ENCODE results near the gene PARVA. TPM values are rescaled to one million over a fixed set of nuclear protein-coding genes. Genes with fewer than 3 reads are reported as not detected.

The PARVA gene
- total RNA-seq, 2 experiments from 2014 or later = 0.11 to 0.14 TPM

GRCh38 chr11:12554122-12554521, 176.8 kb downstream of the PARVA start:
- ATAC-seq (no peak), DNase-seq (no peak)
- H3K27ac Mint-ChIP-seq = no peak overlapping the region
- no peaks in the 10 kb centered on the region for H3K36me3 Mint-ChIP-seq (ENCODE audit: low read depth)
- no peaks in the 10 kb centered on the region for H3K4me1 Mint-ChIP-seq
- CTCF ChIA-PET = no interaction called here
- peaks cover 15% of the 10 kb centered on the region for H3K27me3 Mint-ChIP-seq
- no peak overlapping the region for H3K4me3 Mint-ChIP-seq
- peaks cover 4% of the 10 kb centered on the region for H3K9me3 Mint-ChIP-seq (ENCODE audit: low read depth)
- POLR2A ChIA-PET = no interaction called here
- intact Hi-C loops (cut with DNase I, micrococcal nuclease) = no loop called here

- DNase-seq (no peak), ATAC-seq (no peak)
- Mint-ChIP-seq H3K27me3 (peaks cover 19% of the 10 kb centered on the region), H3K36me3 (ENCODE audit: low read depth) (no peaks in the 10 kb centered on the region), H3K4me1 (no peaks in the 10 kb centered on the region), H3K9me3 (ENCODE audit: low read depth) (peaks cover 4% of the 10 kb centered on the region), H3K27ac (no peak overlapping the region), H3K4me3 (no peak overlapping the region)
- ChIA-PET CTCF (no interaction called here), POLR2A (no interaction called here)
- intact Hi-C loops (cut with DNase I, micrococcal nuclease) = no loop called here
Measured at GRCh38 chr11:12556155-12556554, 178.8 kb downstream of the PARVA start.

DNA sequence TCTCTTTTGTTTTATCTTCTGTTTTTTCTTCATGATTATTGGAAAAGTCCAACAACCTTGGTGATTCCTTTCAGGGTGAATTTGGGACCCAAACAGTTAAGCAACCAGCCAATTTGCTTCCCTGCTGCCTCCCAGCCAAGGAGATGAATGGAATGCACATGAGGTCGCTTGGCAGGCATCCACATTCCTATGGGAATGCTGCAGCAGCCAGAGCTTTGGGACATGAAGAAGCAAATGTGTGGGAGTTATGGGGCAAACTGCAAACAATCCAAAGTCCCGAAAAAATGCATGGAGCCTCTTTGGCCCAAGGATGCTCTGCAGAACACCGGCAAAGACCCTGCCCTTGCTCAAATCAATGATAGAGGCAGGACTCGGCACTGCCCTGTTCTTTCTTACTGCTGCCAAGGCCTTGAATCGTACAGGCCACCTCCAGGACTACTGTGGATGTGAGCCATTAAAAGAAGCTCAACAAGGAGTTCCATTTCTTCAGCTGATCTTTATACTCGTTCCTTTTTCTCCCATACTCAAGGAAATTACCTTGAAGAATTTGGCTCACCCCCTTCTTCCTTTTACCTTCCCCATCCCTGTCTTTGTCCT, 179.5 kb downstream of the PARVA start:
- ChIA-PET POLR2A (no interaction called here), CTCF (interaction anchor here (0.5 kb wide), 1 partner anchor 649 kb away, joined by 3 read pairs; no protein-coding TSS in a partner anchor)
- no peak overlapping the region for H3K27ac Mint-ChIP-seq
- peaks cover 4% of the 10 kb centered on the region for H3K9me3 Mint-ChIP-seq (ENCODE audit: low read depth)
- ATAC-seq (no peak), DNase-seq (no peak)
- H3K4me3 Mint-ChIP-seq = no peak overlapping the region
- H3K4me1 Mint-ChIP-seq = no peaks in the 10 kb centered on the region
- intact Hi-C loops (cut with DNase I, micrococcal nuclease) = no loop called here
- no peaks in the 10 kb centered on the region for H3K36me3 Mint-ChIP-seq (ENCODE audit: low read depth)
- peaks cover 19% of the 10 kb centered on the region for H3K27me3 Mint-ChIP-seq

- DNase-seq (no peak), ATAC-seq (no peak)
- peaks cover 12% of the 10 kb centered on the region for H3K27me3 Mint-ChIP-seq
- ChIA-PET POLR2A (no interaction called here), CTCF (interaction anchor here (1.4 kb wide), 1 partner anchor 19 kb away, joined by 6 read pairs; no protein-coding TSS in a partner anchor)
- no peak overlapping the region for H3K27ac Mint-ChIP-seq
- H3K36me3 Mint-ChIP-seq (ENCODE audit: low read depth) = no peaks in the 10 kb centered on the region
- H3K4me3 Mint-ChIP-seq = no peak overlapping the region
- intact Hi-C loops (cut with DNase I, micrococcal nuclease) = no loop called here
- H3K9me3 Mint-ChIP-seq (ENCODE audit: low read depth) = peaks cover 4% of the 10 kb centered on the region
- H3K4me1 Mint-ChIP-seq = no peaks in the 10 kb centered on the region
Measured at GRCh38 chr11:12559011-12559410, 181.6 kb downstream of the PARVA start.

GRCh38 chr11:12560362-12560761, 183.0 kb downstream of the PARVA start:
- no peak for ATAC-seq
- intact Hi-C loops (cut with DNase I, micrococcal nuclease) = no loop called here
- Mint-ChIP-seq H3K27ac (no peak overlapping the region), H3K27me3 (peaks cover 4% of the 10 kb centered on the region), H3K36me3 (ENCODE audit: low read depth) (no peaks in the 10 kb centered on the region), H3K4me3 (no peak overlapping the region), H3K9me3 (ENCODE audit: low read depth) (no peaks in the 10 kb centered on the region), H3K4me1 (no peaks in the 10 kb centered on the region)
- CTCF ChIA-PET = interaction anchor here (0.9 to 1.4 kb wide), 2 partner anchors 20 to 769 kb away, joined by 3 to 6 read pairs; no protein-coding TSS in a partner anchor
- POLR2A ChIA-PET = no interaction called here
- DNase-seq = no peak

DNA sequence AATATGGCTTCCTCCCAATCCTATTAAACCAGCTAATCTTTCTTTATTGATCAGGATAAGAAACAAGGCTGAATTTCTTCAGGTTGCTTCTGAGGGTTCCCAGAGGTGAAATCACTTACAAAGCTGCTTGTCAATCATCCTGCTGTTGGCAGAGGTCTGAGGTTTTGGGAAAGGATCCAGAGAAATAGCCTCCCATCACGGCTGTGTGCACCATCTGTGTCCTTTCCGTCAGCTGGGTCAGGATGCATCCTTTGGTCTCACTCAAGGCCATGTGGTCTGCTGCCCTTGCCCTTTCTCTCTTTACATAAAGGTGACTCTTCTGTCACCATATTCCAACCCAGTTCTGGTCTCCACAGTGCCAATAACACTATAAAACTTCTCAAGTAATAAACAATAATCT, 183.5 kb downstream of the PARVA start:
- POLR2A ChIA-PET = no interaction called here
- intact Hi-C loops (cut with DNase I, micrococcal nuclease) = no loop called here
- Mint-ChIP-seq H3K4me3 (no peak overlapping the region), H3K36me3 (ENCODE audit: low read depth) (no peaks in the 10 kb centered on the region), H3K9me3 (ENCODE audit: low read depth) (no peaks in the 10 kb centered on the region), H3K27ac (no peak overlapping the region), H3K4me1 (no peaks in the 10 kb centered on the region), H3K27me3 (peaks cover 5% of the 10 kb centered on the region)
- DNase-seq = no peak
- CTCF ChIA-PET = interaction anchor here (0.9 kb wide), 1 partner anchor 770 kb away, joined by 3 read pairs; no protein-coding TSS in a partner anchor
- no peak for ATAC-seq

DNA sequence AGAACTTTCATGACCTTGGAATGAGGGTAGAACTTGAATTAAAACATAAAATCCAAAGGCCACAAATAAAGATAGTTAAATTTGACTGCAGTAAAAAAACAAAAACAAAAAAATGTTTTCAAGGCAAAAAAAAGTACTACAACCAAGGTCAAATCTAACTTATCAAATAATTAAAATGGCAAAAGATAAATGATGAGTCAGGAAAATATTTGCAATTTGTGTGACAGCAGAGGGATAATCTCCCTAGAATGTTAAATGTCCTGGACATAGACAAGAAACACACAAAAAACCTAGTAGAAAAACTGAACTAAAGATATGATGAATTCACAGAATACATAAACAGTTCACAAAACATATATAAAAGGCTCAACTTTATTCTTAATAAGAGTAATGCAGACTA, 186.6 kb downstream of the PARVA start:
- no peak overlapping the region for H3K27ac Mint-ChIP-seq
- no peak overlapping the region for H3K4me3 Mint-ChIP-seq
- DNase-seq (no peak), ATAC-seq (no peak)
- H3K27me3 Mint-ChIP-seq = peaks cover 21% of the 10 kb centered on the region
- ChIA-PET POLR2A (no interaction called here), CTCF (no interaction called here)
- H3K9me3 Mint-ChIP-seq (ENCODE audit: low read depth) = no peaks in the 10 kb centered on the region
- H3K36me3 Mint-ChIP-seq (ENCODE audit: low read depth) = no peaks in the 10 kb centered on the region
- no peaks in the 10 kb centered on the region for H3K4me1 Mint-ChIP-seq
- intact Hi-C loops (cut with DNase I, micrococcal nuclease) = no loop called here

DNA sequence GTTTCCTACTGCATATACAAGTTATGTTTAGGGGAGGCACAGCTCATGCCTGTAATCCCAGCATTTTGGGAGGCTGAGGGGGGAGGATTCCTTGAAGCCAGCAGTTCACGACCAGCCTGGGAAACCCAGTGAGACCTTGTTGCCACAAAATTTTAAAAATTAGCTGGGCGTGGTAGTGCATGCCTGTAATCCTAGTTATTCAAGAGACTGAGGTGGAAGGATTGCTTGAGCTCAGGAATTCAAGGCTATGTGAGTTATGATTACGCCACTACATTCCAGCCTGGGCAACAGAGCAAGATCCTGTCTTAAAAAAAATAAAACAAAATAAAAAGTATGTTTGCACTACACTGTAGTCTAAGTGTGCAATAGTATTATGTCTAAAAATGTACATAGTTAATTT, 188.0 kb downstream of the PARVA start:
- peaks cover 25% of the 10 kb centered on the region for H3K27me3 Mint-ChIP-seq
- intact Hi-C loops (cut with DNase I, micrococcal nuclease) = no loop called here
- DNase-seq (no peak), ATAC-seq (no peak)
- no peak overlapping the region for H3K27ac Mint-ChIP-seq
- no peak overlapping the region for H3K4me3 Mint-ChIP-seq
- ChIA-PET POLR2A (no interaction called here), CTCF (interaction anchor here (0.7 kb wide), 1 partner anchor 177 kb away, joined by 3 read pairs; no protein-coding TSS in a partner anchor)
- no peaks in the 10 kb centered on the region for H3K4me1 Mint-ChIP-seq
- no peaks in the 10 kb centered on the region for H3K36me3 Mint-ChIP-seq (ENCODE audit: low read depth)
- H3K9me3 Mint-ChIP-seq (ENCODE audit: low read depth) = no peaks in the 10 kb centered on the region

DNA sequence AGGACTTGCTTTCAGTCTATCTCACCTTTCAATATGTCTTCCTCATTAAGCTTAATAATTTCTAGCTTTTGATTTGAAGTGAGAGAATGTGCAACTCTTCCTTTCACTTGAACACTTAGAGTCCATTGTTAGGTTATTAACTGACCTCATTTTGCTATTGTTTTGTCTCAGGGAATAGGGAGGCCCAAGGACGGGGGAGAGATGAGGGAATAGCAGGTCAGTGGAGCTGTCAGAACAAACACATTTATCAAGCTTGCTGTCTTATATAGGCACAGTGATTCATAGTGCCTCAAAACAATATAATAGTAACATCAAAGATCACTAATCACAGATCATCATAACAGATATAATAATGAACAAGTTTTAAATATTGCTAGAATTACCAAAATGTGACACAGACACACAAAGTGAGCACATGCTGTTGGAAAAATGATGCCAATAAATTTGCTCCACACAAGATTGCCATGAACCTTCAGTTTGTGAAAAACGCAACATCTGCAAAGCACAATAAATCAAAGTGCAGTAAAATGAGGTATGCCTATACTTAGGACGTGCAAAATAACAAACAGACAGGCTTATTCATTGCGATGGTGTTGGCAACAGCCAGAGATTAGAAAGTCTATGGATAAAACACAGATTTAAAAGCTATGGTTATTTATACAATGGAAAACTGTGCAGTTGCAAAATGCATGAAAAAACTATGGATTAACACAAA, 190.5 kb downstream of the PARVA start:
- H3K9me3 Mint-ChIP-seq (ENCODE audit: low read depth) = no peaks in the 10 kb centered on the region
- H3K36me3 Mint-ChIP-seq (ENCODE audit: low read depth) = no peaks in the 10 kb centered on the region
- ATAC-seq = no peak
- no peak overlapping the region for H3K4me3 Mint-ChIP-seq
- no peak for DNase-seq
- no peak overlapping the region for H3K27ac Mint-ChIP-seq
- H3K27me3 Mint-ChIP-seq = peaks cover 33% of the 10 kb centered on the region
- CTCF ChIA-PET = interaction anchor here (0.6 kb wide), 1 partner anchor 200 kb away, joined by 3 read pairs; no protein-coding TSS in a partner anchor
- POLR2A ChIA-PET = no interaction called here
- no peaks in the 10 kb centered on the region for H3K4me1 Mint-ChIP-seq
- intact Hi-C loops (cut with DNase I, micrococcal nuclease) = no loop called here

DNA sequence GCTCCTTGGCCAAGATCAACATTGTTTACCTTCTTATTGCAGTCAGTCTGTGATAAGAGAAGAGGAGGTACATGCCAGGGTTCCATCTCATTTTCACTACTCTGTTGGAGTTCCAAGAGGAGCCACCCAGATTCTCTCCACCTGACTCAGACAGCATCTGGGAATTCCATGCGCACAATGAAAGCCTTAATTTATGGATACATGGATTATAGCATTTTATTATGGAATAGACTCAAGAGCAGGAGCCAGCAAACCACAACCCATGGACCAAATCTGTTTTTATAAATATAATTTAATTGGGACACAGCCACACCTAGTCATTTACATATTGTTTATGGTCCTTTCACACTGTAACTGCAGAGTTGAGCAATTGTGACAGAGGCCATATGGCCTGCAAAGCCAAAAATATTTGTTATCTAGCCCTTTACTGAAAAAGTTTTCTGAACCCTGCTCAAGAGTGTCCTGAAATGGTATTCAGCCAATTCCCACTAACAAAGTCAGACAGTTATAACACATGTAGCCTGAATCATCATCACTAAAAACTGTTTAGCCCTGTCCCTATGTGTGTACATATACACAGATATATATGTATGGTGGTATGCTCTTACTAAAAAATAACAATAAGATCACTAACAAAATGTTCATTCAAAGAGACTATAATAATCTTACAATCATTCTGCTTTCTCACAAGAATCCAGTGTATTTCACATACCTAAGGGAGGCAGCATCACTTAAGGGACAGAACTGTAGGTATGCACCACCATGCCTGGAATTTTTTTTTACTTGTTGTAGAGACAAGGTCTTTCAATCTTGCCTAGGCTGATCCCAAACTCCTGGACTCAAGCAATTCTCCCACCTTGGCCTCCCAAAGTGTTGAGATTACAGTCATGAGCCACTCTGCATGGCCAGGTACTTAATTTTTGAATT, 192.4 kb downstream of the PARVA start:
- no peak overlapping the region for H3K27ac Mint-ChIP-seq
- H3K9me3 Mint-ChIP-seq (ENCODE audit: low read depth) = peaks cover 2% of the 10 kb centered on the region
- H3K36me3 Mint-ChIP-seq (ENCODE audit: low read depth) = no peaks in the 10 kb centered on the region
- ATAC-seq (no peak), DNase-seq (no peak)
- CTCF ChIA-PET = no interaction called here
- POLR2A ChIA-PET = no interaction called here
- intact Hi-C loops (cut with DNase I, micrococcal nuclease) = no loop called here
- H3K4me1 Mint-ChIP-seq = no peaks in the 10 kb centered on the region
- peaks cover 36% of the 10 kb centered on the region for H3K27me3 Mint-ChIP-seq
- no peak overlapping the region for H3K4me3 Mint-ChIP-seq

- POLR2A ChIA-PET = no interaction called here
- Mint-ChIP-seq H3K27ac (no peak overlapping the region), H3K4me3 (no peak overlapping the region), H3K4me1 (no peaks in the 10 kb centered on the region), H3K27me3 (peaks cover 23% of the 10 kb centered on the region), H3K9me3 (ENCODE audit: low read depth) (peaks cover 2% of the 10 kb centered on the region), H3K36me3 (ENCODE audit: low read depth) (no peaks in the 10 kb centered on the region)
- DNase-seq (no peak), ATAC-seq (no peak)
- intact Hi-C loops (cut with DNase I, micrococcal nuclease) = no loop called here
- CTCF ChIA-PET = interaction anchor here (1.0 to 1.4 kb wide), 2 partner anchors 8 to 25 kb away, joined by 3 to 5 read pairs; no protein-coding TSS in a partner anchor
Measured at GRCh38 chr11:12573707-12574485, 196.5 kb downstream of the PARVA start.

All from activated CD4-positive, alpha-beta T cell treated with anti-CD3 and anti-CD28 coated beads for 36 hours (primary cell).